Measurements from ENCODE around the gene ARHGAP26. TPM values are rescaled to one million over a fixed set of nuclear protein-coding genes. Genes with fewer than 3 reads are reported as not detected.

The ARHGAP26 gene
- total and polyA plus RNA-seq, 2 experiments from 2014 or later = 9.5 to 16.8 TPM

- Mint-ChIP-seq H3K4me1 (peaks cover 3% of the 10 kb centered on the region; the same call in 2 of the 3 replicates), H3K27me3 (ENCODE audit: insufficient read depth, low read depth, poor library complexity) (no peaks in the 10 kb centered on the region), H3K4me3 (no peak overlapping the region), H3K36me3 (ENCODE audit: low read depth) (no peaks in the 10 kb centered on the region), H3K27ac (no peak overlapping the region), H3K9me3 (no peaks in the 10 kb centered on the region)
- Histone ChIP-seq H3K79me2 (replicated peaks; ENCODE audit: insufficient read depth) (no peaks in the 10 kb centered on the region), H2AFZ (no peak overlapping the region), H3K36me3 (ENCODE audit: insufficient read depth) (no peaks in the 10 kb centered on the region), H4K20me1 (replicated peaks; ENCODE audit: insufficient read depth) (no peaks in the 10 kb centered on the region), H3K4me2 (no peak overlapping the region), H3K9me2 (ENCODE audit: insufficient read depth) (peaks cover 3% of the 10 kb centered on the region; the same call in 1 of the 2 replicates), H3F3A (replicated peaks; ENCODE audit: low read depth) (no peaks in the 10 kb centered on the region), H3K4me1 (ENCODE audit: insufficient read depth) (no peaks in the 10 kb centered on the region; the same call in 1 of the 2 replicates), H3K4me3 (no peak overlapping the region), H3K27me3 (ENCODE audit: insufficient read depth) (no peaks in the 10 kb centered on the region), H3K27ac (ENCODE audit: low read depth) (no peak overlapping the region)
- DNase-seq (ENCODE audit: low spot score) = no peak
- TF ChIP-seq CREB1 (CRISPR knock-in tag; IDR thresholded peaks at IDR 0.05; ENCODE audit: low read depth) = no peak
- TF ChIP-seq EZH2phosphoT487 (IDR thresholded peaks at IDR 0.05; ENCODE audit: unreplicated experiment) = no peak
- no peak for TF ChIP-seq POLR2AphosphoS5 (IDR thresholded peaks at IDR 0.05; ENCODE audit: low read depth)
- no peak for TF ChIP-seq JUNB (IDR thresholded peaks at IDR 0.05; ENCODE audit: unreplicated experiment)
- no peak for TF ChIP-seq EZH2 (IDR thresholded peaks at IDR 0.05; ENCODE audit: low read depth, unreplicated experiment)
- no peak for TF ChIP-seq STAT1 (IDR thresholded peaks at IDR 0.05; ENCODE audit: unreplicated experiment)
- TF ChIP-seq NANOG (IDR thresholded peaks at IDR 0.05; ENCODE audit: borderline replicate concordance) = no peak
- TF ChIP-seq CTCF (conservative IDR thresholded peaks at IDR 0.05; ENCODE audit: low read depth in 2 of 2) = no peak
- no peak for TF ChIP-seq ZNF331 (CRISPR knock-in tag; IDR thresholded peaks at IDR 0.05; ENCODE audit: low read depth)
- TF ChIP-seq ETS1 (IDR thresholded peaks at IDR 0.05) = no peak
- TF ChIP-seq ZNF114 (CRISPR knock-in tag; IDR thresholded peaks at IDR 0.05) = no peak
- no peak for TF ChIP-seq REST (IDR thresholded peaks at IDR 0.05; ENCODE audit: unreplicated experiment)
- TF ChIP-seq ZNF462 (CRISPR knock-in tag; IDR thresholded peaks at IDR 0.05) = no peak
- no peak for ATAC-seq
Measured at GRCh38 chr5:143008809-143009521, 238.8 kb downstream of the ARHGAP26 start.

All from GM23338 (cell line).